HL-60 (cell line): Measurements from ENCODE around the gene GGA1.

Experiments used
- POLR2AphosphoS5 ChIP-seq: IDR thresholded peaks from 2 replicates; pipeline ENCODE4 v1.6.1; 2012; ENCODE audit warnings: low read depth
- SPI1 ChIP-seq: IDR thresholded peaks from 2 replicates; pipeline ENCODE4 v1.6.1; 2012; ENCODE audit warnings: low read depth, mild to moderate bottlenecking, borderline replicate concordance
- TF ChIP-seq, protein P1 (sequence below): IDR thresholded peaks from one replicate; pipeline ENCODE4 v1.5.1; 2011; ENCODE audit warnings: low read length, control low read depth, inconsistent platforms; ENCODE audit not compliant: insufficient read depth
- TF ChIP-seq, protein P2 (sequence below): IDR thresholded peaks from 2 replicates; pipeline ENCODE4 v1.6.1; 2012; ENCODE audit warnings: low read depth; ENCODE audit not compliant: insufficient replicate concordance

DNA sequence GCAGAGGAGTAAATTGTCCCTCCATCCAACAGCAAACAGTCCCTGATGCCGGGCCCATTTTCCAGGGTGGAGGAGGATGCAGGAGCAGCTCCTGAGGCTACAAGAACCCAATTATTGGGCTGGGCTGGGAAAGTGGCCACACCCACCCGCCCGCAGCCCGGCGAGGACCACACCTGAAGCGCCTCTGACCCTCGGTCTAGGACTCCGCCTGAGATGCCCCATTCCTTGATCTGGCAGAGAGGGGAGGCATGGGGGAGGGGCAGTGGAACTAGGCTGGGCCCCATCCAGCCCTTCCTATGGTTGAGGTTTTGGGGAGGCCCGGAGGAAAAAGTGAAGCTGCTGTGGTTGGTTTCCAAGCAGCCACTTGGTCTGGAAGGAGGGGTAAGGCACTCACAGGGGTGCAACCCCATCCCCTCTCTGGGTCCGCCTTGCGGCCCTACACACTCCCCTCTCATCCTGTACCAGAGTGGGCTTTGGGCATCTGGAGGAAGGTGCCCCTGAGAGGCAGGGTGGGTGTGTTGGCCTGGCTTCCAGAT lies 64.4 kb downstream of the GGA1 start:
- TF ChIP-seq, protein P1, sequence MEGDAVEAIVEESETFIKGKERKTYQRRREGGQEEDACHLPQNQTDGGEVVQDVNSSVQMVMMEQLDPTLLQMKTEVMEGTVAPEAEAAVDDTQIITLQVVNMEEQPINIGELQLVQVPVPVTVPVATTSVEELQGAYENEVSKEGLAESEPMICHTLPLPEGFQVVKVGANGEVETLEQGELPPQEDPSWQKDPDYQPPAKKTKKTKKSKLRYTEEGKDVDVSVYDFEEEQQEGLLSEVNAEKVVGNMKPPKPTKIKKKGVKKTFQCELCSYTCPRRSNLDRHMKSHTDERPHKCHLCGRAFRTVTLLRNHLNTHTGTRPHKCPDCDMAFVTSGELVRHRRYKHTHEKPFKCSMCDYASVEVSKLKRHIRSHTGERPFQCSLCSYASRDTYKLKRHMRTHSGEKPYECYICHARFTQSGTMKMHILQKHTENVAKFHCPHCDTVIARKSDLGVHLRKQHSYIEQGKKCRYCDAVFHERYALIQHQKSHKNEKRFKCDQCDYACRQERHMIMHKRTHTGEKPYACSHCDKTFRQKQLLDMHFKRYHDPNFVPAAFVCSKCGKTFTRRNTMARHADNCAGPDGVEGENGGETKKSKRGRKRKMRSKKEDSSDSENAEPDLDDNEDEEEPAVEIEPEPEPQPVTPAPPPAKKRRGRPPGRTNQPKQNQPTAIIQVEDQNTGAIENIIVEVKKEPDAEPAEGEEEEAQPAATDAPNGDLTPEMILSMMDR: no peak
- TF ChIP-seq, protein P2, sequence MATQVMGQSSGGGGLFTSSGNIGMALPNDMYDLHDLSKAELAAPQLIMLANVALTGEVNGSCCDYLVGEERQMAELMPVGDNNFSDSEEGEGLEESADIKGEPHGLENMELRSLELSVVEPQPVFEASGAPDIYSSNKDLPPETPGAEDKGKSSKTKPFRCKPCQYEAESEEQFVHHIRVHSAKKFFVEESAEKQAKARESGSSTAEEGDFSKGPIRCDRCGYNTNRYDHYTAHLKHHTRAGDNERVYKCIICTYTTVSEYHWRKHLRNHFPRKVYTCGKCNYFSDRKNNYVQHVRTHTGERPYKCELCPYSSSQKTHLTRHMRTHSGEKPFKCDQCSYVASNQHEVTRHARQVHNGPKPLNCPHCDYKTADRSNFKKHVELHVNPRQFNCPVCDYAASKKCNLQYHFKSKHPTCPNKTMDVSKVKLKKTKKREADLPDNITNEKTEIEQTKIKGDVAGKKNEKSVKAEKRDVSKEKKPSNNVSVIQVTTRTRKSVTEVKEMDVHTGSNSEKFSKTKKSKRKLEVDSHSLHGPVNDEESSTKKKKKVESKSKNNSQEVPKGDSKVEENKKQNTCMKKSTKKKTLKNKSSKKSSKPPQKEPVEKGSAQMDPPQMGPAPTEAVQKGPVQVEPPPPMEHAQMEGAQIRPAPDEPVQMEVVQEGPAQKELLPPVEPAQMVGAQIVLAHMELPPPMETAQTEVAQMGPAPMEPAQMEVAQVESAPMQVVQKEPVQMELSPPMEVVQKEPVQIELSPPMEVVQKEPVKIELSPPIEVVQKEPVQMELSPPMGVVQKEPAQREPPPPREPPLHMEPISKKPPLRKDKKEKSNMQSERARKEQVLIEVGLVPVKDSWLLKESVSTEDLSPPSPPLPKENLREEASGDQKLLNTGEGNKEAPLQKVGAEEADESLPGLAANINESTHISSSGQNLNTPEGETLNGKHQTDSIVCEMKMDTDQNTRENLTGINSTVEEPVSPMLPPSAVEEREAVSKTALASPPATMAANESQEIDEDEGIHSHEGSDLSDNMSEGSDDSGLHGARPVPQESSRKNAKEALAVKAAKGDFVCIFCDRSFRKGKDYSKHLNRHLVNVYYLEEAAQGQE: no peak
- TF ChIP-seq SPI1: no peak
- TF ChIP-seq POLR2AphosphoS5: peak; percentile 34; the same call in 1 of the 2 replicates
